Mammary epithelial cell (primary cell): ENCODE measurements around the gene ERC1.

Source experiments
- CTCF ChIP-seq, 2 donors: IDR thresholded peaks in 1 of 2; conservative IDR thresholded peaks in 1 of 2; 2 replicates each; pipeline ENCODE4 v1.5.1; 2011 to 2012; ENCODE audit warnings: inconsistent platforms in 2 of 2, low read length in 2 of 2, mild to moderate bottlenecking in 2 of 2, control low read depth in 1 of 2, low read depth in 1 of 2; ENCODE audit not compliant: insufficient read depth in 1 of 2; ENCODE audit errors: extremely low read depth in 1 of 2
- EZH2 ChIP-seq: IDR thresholded peaks from 2 replicates; pipeline ENCODE4 v1.6.1; 2012; ENCODE audit warnings: low read length, inconsistent platforms, borderline replicate concordance

DNA sequence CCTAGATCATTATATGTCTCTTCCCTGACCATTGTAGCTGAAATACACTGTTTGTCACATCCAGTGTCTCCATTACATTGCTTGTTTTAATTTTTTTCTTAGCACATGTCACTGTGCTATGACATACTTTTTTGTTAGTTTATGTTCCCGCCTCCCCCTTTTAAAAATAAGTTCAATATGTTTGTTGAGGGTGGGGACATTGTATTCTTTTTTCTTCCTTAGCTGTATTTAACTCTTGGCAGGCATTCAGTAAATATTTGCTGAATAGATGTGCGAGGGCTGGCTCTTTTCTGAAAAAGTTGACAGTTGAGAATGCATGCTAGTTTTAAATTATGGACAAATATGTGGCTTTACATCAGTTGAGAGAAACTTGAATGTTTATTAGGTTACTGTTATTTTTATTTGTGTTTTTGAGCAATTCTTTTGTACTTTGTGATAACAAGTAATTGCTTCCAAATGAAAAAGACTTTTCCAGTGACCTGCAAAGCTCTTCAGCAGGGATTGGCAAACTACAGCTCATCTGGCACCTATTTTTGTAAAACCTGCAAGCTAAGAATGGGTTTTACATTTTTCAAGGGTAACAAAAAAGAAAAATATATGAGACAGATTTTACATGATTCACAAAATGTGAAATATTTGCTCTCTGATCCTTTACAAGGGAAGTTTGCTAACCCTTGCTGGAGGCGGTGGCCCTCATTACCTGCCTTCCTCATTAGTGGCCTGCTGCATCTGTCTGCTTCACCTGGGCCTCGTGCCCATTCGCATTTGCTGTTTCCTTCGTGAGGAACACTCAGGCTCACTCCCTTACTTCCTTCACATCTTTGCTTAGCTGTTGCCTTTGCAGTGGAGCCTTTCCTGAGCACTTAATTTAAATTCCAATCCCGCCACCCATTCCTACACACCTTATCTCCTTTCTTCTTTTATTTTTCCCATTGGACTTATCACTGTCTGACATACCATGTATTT, 229.4 kb downstream of the ERC1 start:
- TF ChIP-seq CTCF (conservative IDR thresholded peaks at IDR 0.05 in 1 of 2, IDR thresholded peaks at IDR 0.05 in 1 of 2; ENCODE audit: extremely low read depth in 1 of 2, insufficient read depth in 1 of 2, low read depth in 1 of 2, low read length in 2 of 2) (no peak), EZH2 (no peak)
